SIG-M5 treated with dmso at 0.1 percent for 504 hours (cell line): ENCODE data around the gene PFKP.

ENCODE experiments used
- DNase-seq: peaks from one replicate; lab custom pipeline; 2025; ENCODE audit not compliant: unreplicated experiment; lab: John Stamatoyannopoulos, UW

The PFKP gene

GRCh38 chr10:3185386-3185785, 118.0 kb downstream of the PFKP start:
- no peak for DNase-seq

GRCh38 chr10:3186368-3186767, 119.0 kb downstream of the PFKP start:
- no peak for DNase-seq
